ENCODE data around the gene TAGAP.

DNA sequence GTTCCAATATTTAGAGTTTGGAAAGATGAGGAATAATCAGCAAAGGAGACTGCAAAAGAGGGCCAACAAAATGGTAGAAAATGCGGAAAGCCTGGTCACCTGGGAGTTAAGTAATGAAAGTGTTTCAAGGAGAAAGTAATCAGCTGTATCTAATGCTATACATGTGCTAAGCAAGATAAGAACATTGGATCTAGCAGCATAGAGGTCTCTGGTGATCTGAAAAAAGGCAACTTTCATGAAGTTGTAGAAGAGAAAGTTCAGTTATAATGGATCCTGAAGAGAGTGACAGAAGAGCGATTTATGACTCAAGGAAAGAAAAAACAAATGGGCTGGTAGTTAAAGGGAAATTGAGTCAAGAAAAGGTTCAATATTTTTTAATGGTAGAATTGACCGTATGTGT is 40.2 kb downstream of the TAGAP start:
- TF ChIP-seq ARNTL (CRISPR knock-in tag; IDR thresholded peaks at IDR 0.05; ENCODE audit: borderline replicate concordance, low read depth) (no peak), ZNF70 (CRISPR knock-in tag; IDR thresholded peaks at IDR 0.05) (no peak), ZFP30 (CRISPR knock-in tag; IDR thresholded peaks at IDR 0.05) (no peak)

Data from SK-N-SH treated with all-trans-retinoic acid at 6 μM for 48 hours (cell line).